Lung (tissue), 12 donors: ENCODE results near the gene EEA1. TPM values are rescaled to one million over a fixed set of nuclear protein-coding genes. Genes with fewer than 3 reads are reported as not detected.
"Not testable (repeated sequence)": the region's sequence is repeated elsewhere in the genome, so short reads cannot be mapped to it uniquely, and the experiment has no call there.

Source experiments
- ATAC-seq: fragments of 200-7000 bp; cut with Tn5 transposase; one replicate; pipeline ENCODE4 v1.9.1; 2020; ENCODE audit warnings: moderate number of reproducible peaks; ENCODE audit not compliant: insufficient read depth, low FRiP score
- DNase-seq, 3 donors: peaks; one replicate each; pipeline ENCODE4 v3.0.0-alpha.2; 2013 to 2017
- H3K27ac ChIP-seq, 2 donors: one replicate each; pipeline ENCODE4 v1.5.1; 2013; ENCODE audit warnings: mild to moderate bottlenecking in 2 of 2, moderate library complexity in 2 of 2, control low read depth in 1 of 2, inconsistent platforms in 1 of 2, low read depth in 1 of 2, low read length in 1 of 2
- H3K27me3 ChIP-seq, 3 donors: one replicate each; pipeline ENCODE4 v1.5.1; 2013; ENCODE audit warnings: low read length in 2 of 3; ENCODE audit not compliant: control insufficient read depth in 3 of 3, insufficient read depth in 3 of 3
- H3K36me3 ChIP-seq, 4 donors: one replicate each; pipeline ENCODE4 v1.5.1; 2013; ENCODE audit warnings: low read length in 4 of 4, mild to moderate bottlenecking in 1 of 4, moderate library complexity in 1 of 4; ENCODE audit not compliant: control insufficient read depth in 4 of 4, insufficient read depth in 4 of 4
- H3K4me1 ChIP-seq, 5 donors: one replicate each; pipeline ENCODE4 v1.5.1; 2013; ENCODE audit warnings: low read length in 5 of 5, mild to moderate bottlenecking in 2 of 5, moderate library complexity in 1 of 5; ENCODE audit not compliant: control insufficient read depth in 5 of 5, insufficient read depth in 5 of 5
- H3K4me3 ChIP-seq: one replicate; pipeline ENCODE4 v1.5.1; 2013; ENCODE audit warnings: mild to moderate bottlenecking, control low read depth, moderate library complexity
- H3K9ac ChIP-seq, 2 donors: one replicate each; pipeline ENCODE4 v1.5.1; 2013; ENCODE audit warnings: low read length in 2 of 2, control low read depth in 1 of 2; ENCODE audit not compliant: insufficient read depth in 1 of 2
- H3K9me3 ChIP-seq, 4 donors: one replicate each; pipeline ENCODE4 v1.5.1; 2013; ENCODE audit warnings: low read length in 3 of 4, mild to moderate bottlenecking in 1 of 4, moderate library complexity in 1 of 4; ENCODE audit not compliant: control insufficient read depth in 4 of 4, insufficient read depth in 3 of 4
- WGBS, 2 donors: extraction: QIAGEN DNeasy Blood & Tissue Kit; methylation state at CpG; one replicate each; pipeline ENCODE4 v1.1.7; 2013; 5-methylcytosine and 5-hydroxymethylcytosine counted together
- polyA plus RNA-seq, 2 donors: library from polyadenylated mRNA; stranded (reverse); fragments of 200-250 nt; gene quantifications; one replicate each; pipeline ENCODE4 v1.2.1, GENCODE V29; 2013
- total RNA-seq, 2 donors: library from RNA; depleted of rRNA in 1 of 2; stranded (reverse); fragments of >200 nt in 1 of 2; gene quantifications; one replicate each; pipeline ENCODE4 v1.2.1, GENCODE V29; 2014 to 2021
- TF ChIP-seq, protein P1 (sequence below): IDR thresholded peaks from 2 replicates; pipeline ENCODE4 v1.5.1; 2012; ENCODE audit warnings: mild to moderate bottlenecking; ENCODE audit errors: control extremely low read depth, extremely low read depth
- donor health status: control.
- donor health status: control.
- donor health status: Bipolar disorder and iron deficiency.
- donor health status: healthy.
- donor health status: DM: yes; HTN: yes; CAD: no.

EEA1 gene
- total and polyA plus RNA-seq, 4 donors: 3.7 to 37.0 (median 15.8) TPM

DNA sequence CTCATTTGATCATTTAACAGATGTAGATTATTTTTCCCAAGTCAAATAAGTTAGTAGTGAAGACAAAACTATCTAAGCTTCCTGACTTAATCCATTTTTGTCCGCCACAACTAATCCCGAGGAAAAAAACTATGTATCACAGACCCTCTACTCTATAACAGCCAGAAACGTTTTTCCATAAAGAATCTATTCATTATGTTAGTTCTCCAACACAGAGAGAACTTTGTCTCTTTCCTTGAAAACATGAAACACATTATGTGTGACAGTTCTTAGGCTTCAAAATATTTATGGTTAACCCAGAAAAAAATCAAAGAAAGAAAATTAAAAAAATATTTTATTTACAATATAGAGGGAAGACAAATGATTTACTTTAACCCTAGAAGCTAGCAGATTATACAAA, 126.2 kb downstream of the EEA1 start:
- H3K9me3 ChIP-seq: no peaks in the 10 kb centered on the region
- H3K36me3 ChIP-seq: peaks cover 2 to 15% (median 7%) of the 10 kb centered on the region in 4 donors
- ATAC-seq: no peak
- H3K27ac ChIP-seq: no peak overlapping the region
- DNase-seq: no peak
- no peak overlapping the region for H3K4me3 ChIP-seq
- 90 to 91% methylated on average over 3 of the region's 3 CpGs for WGBS, 2 donors
- H3K9ac ChIP-seq: no peak overlapping the region
- TF ChIP-seq, protein P1, sequence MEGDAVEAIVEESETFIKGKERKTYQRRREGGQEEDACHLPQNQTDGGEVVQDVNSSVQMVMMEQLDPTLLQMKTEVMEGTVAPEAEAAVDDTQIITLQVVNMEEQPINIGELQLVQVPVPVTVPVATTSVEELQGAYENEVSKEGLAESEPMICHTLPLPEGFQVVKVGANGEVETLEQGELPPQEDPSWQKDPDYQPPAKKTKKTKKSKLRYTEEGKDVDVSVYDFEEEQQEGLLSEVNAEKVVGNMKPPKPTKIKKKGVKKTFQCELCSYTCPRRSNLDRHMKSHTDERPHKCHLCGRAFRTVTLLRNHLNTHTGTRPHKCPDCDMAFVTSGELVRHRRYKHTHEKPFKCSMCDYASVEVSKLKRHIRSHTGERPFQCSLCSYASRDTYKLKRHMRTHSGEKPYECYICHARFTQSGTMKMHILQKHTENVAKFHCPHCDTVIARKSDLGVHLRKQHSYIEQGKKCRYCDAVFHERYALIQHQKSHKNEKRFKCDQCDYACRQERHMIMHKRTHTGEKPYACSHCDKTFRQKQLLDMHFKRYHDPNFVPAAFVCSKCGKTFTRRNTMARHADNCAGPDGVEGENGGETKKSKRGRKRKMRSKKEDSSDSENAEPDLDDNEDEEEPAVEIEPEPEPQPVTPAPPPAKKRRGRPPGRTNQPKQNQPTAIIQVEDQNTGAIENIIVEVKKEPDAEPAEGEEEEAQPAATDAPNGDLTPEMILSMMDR: no peak
- H3K4me1 ChIP-seq: peaks cover 0 to 4% (median 0%) of the 10 kb centered on the region in 5 donors
- H3K27me3 ChIP-seq: no peaks in the 10 kb centered on the region

DNA sequence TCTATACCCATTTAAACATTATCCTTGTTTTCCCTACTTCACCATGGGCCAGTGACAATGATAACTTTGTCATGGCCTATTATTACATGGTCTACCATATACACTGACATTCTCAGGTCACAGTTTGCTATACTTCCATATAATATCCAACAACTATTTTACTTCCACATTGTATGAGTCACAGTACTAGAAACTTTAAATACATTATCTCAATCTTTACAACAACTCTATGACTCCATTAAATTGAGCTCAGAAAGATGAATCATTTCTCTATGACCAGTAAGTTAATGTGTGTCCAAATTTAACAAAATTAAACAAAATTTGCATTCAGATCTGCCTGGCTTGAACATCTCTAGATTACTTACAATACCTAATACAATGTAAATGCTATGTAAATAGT, 132.4 kb downstream of the EEA1 start:
- ATAC-seq: no peak
- Histone ChIP-seq H3K9me3 (no peaks in the 10 kb centered on the region), H3K9ac (no peak overlapping the region), H3K36me3 (peaks cover 0 to 12% (median 5%) of the 10 kb centered on the region in 4 donors), H3K27me3 (no peaks in the 10 kb centered on the region), H3K4me3 (no peak overlapping the region), H3K27ac (no peak overlapping the region), H3K4me1 (no peaks in the 10 kb centered on the region)
- DNase-seq: no peak
- TF ChIP-seq, protein P1: no peak

DNA sequence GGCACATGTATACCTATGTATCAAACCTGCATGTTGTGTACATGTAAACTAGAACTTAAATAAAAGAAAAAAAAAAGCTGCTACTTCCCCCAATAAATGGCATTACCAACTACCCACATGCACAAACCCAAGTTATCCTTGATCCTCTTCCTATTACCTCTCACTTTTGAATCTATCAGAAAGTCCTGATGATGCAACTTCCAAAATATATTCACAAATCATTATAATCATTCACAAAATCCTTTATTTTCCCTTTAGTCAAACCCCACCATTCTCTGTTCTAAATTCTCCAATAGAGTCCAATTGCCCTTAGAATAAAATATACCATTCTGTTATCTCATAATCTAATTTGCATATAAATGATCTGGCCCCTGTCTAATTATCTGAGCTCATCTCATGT, 134.3 kb downstream of the EEA1 start:
- no peak overlapping the region for H3K9ac ChIP-seq
- no peak for ATAC-seq
- H3K27me3 ChIP-seq: no peaks in the 10 kb centered on the region
- TF ChIP-seq, protein P1: no peak
- no peaks in the 10 kb centered on the region for H3K9me3 ChIP-seq
- no peak overlapping the region for H3K4me3 ChIP-seq
- no peak for DNase-seq
- H3K36me3 ChIP-seq: peaks cover 0 to 8% (median 2%) of the 10 kb centered on the region in 4 donors
- no peak overlapping the region for H3K27ac ChIP-seq
- no peaks in the 10 kb centered on the region for H3K4me1 ChIP-seq

DNA sequence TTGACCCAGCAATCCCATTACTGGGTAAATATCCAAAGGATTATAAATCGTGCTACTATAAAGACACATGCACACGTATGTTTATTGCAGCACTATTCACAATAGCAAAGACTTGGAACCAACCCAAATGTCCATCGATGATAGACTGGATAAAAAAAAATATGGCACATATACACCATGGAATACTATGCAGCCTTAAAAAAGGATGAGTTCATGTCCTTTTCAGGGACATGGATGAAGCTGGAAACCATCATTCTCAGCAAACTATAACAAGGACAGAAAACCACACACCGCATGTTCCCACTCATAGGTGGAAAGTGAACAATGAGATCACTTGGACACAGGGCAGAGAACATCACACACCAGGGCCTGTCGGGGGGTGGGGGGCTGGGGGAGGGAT, 134.7 kb downstream of the EEA1 start:
- ATAC-seq, H3K9ac ChIP-seq, H3K36me3 ChIP-seq, H3K4me1 ChIP-seq, H3K27ac ChIP-seq, H3K27me3 ChIP-seq, H3K4me3 ChIP-seq, H3K9me3 ChIP-seq, DNase-seq: not testable (repeated sequence)
- WGBS, 2 donors: 87 to 97% methylated on average over 5 of the region's 5 CpGs
